GM12891 (cell line): ENCODE data around the gene BANF2.

Experiments
- POLR2A ChIP-seq: IDR thresholded peaks from 2 replicates; pipeline ENCODE4 v1.6.1; 2011; ENCODE audit warnings: low read depth, low read length, control low read depth
- POLR2AphosphoS5 ChIP-seq: IDR thresholded peaks from 2 replicates; pipeline ENCODE4 v1.6.1; 2011; ENCODE audit warnings: low read depth, low read length, control low read depth
- SPI1 ChIP-seq: IDR thresholded peaks from 2 replicates; pipeline ENCODE4 v1.6.1; 2011; ENCODE audit warnings: low read depth, low read length, control low read depth
- TAF1 ChIP-seq: IDR thresholded peaks from 2 replicates; pipeline ENCODE4 v1.6.1; 2011; ENCODE audit warnings: low read depth, low read length, control low read depth

DNA sequence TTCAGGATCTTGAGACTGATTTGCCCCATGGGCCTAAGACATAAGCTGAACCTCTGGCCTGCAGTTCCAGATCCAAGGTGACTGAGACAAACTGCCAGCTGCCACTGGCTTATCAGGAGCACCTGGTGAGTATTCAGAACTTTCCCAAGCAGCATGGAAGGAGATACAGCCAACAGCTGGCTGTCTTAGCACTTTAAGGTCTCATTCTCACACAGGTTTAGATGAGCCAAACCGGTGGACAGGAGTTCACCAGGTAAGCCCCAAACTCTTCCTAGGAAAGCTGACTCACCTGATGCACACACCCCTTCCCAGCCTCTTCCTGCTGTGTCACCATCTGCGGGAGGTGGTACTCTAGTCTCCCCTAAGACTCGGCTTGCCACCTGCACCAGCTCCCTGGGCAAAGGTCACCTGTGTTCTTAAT lies at the start of gene BANF2:
- TF ChIP-seq POLR2A (no peak), TAF1 (no peak), POLR2AphosphoS5 (no peak), SPI1 (no peak)
